Measurements from ENCODE around the gene FUT6.
"Not testable (repeated sequence)": the region's sequence is repeated elsewhere in the genome, so short reads cannot be mapped to it uniquely, and the experiment has no call there.

FUT6 gene

GRCh38 chr19:5877882-5878281 lies 38.4 kb upstream of the FUT6 start:
- no peak for DNase-seq (ENCODE audit: low spot score)
- TF ChIP-seq CTCF (IDR thresholded peaks at IDR 0.05; ENCODE audit: extremely low read depth, missing control alignments), result no peak

- no peak for DNase-seq (ENCODE audit: low spot score)
- TF ChIP-seq CTCF (IDR thresholded peaks at IDR 0.05; ENCODE audit: extremely low read depth, missing control alignments), result no peak
Observed at GRCh38 chr19:5877427-5877826, 37.9 kb upstream of the FUT6 start.

GRCh38 chr19:5874496-5874895 lies 35.0 kb upstream of the FUT6 start:
- not testable (repeated sequence) for DNase-seq (ENCODE audit: low spot score)

- no peak for DNase-seq (ENCODE audit: low spot score)
- TF ChIP-seq CTCF (IDR thresholded peaks at IDR 0.05; ENCODE audit: extremely low read depth, missing control alignments), result no peak
Observed at GRCh38 chr19:5873617-5874199, 34.2 kb upstream of the FUT6 start.

- no peak for TF ChIP-seq CTCF (IDR thresholded peaks at IDR 0.05; ENCODE audit: extremely low read depth, missing control alignments)
- DNase-seq (ENCODE audit: low spot score), result no peak
Observed at GRCh38 chr19:5870986-5871394, 31.5 kb upstream of the FUT6 start.

GRCh38 chr19:5867201-5868136 lies 28.0 kb upstream of the FUT6 start:
- no peak for DNase-seq (ENCODE audit: low spot score)
- no peak for TF ChIP-seq CTCF (IDR thresholded peaks at IDR 0.05; ENCODE audit: extremely low read depth, missing control alignments)

- no peak for TF ChIP-seq CTCF (IDR thresholded peaks at IDR 0.05; ENCODE audit: extremely low read depth, missing control alignments)
- no peak for DNase-seq (ENCODE audit: low spot score)
Observed at GRCh38 chr19:5865772-5866171, 26.3 kb upstream of the FUT6 start.

All from GM20000 (cell line).